ENCODE measurements around the gene FARS2.

Gene FARS2

GRCh38 chr6:5286780-5287179, 25.5 kb downstream of the FARS2 start:
- no peak for DNase-seq

GRCh38 chr6:5287205-5287965, 26.1 kb downstream of the FARS2 start:
- DNase-seq, result no peak

- no peak for DNase-seq
Observed at GRCh38 chr6:5287966-5288297, 26.6 kb downstream of the FARS2 start.

- DNase-seq, result no peak
Observed at GRCh38 chr6:5290097-5290496, 28.8 kb downstream of the FARS2 start.

- no peak for DNase-seq
Observed at GRCh38 chr6:5290500-5290899, 29.2 kb downstream of the FARS2 start.

- no peak for DNase-seq
Observed at GRCh38 chr6:5292154-5292553, 30.8 kb downstream of the FARS2 start.

GRCh38 chr6:5293692-5294091, 32.4 kb downstream of the FARS2 start:
- no peak for DNase-seq

- DNase-seq, result no peak
Observed at GRCh38 chr6:5294392-5295211, 33.3 kb downstream of the FARS2 start.

- DNase-seq, result no peak
Observed at GRCh38 chr6:5295623-5296022, 34.3 kb downstream of the FARS2 start.

GRCh38 chr6:5300206-5300764, 39.0 kb downstream of the FARS2 start:
- no peak for DNase-seq

- DNase-seq, result peak; percentile 15
Observed at GRCh38 chr6:5302220-5302946, 41.1 kb downstream of the FARS2 start.

GRCh38 chr6:5302995-5303622, 41.8 kb downstream of the FARS2 start:
- DNase-seq, result peak; percentile 39

- DNase-seq, result no peak
Observed at GRCh38 chr6:5303682-5304081, 42.4 kb downstream of the FARS2 start.

- DNase-seq, result peak; percentile 25
Observed at GRCh38 chr6:5305968-5306626, 44.8 kb downstream of the FARS2 start.

GRCh38 chr6:5307058-5307457, 45.7 kb downstream of the FARS2 start:
- DNase-seq, result no peak

- no peak for DNase-seq
Observed at GRCh38 chr6:5308066-5308465, 46.8 kb downstream of the FARS2 start.

GRCh38 chr6:5314191-5314865, 53.0 kb downstream of the FARS2 start:
- DNase-seq, result no peak

GRCh38 chr6:5315881-5316280, 54.6 kb downstream of the FARS2 start:
- DNase-seq, result peak; percentile 13

- no peak for DNase-seq
Observed at GRCh38 chr6:5316951-5317350, 55.6 kb downstream of the FARS2 start.

GRCh38 chr6:5318617-5319272, 57.4 kb downstream of the FARS2 start:
- DNase-seq, result no peak

GRCh38 chr6:5323979-5324378, 62.7 kb downstream of the FARS2 start:
- DNase-seq, result no peak
